Heart left ventricle (tissue), 16 donors: ENCODE measurements around the gene NRDE2. TPM values are rescaled to one million over a fixed set of nuclear protein-coding genes. Genes with fewer than 3 reads are reported as not detected.

ENCODE experiments used
- ATAC-seq, 4 donors: fragments of 200-7000 bp; cut with Tn5 transposase; one replicate each; pipeline ENCODE4 v1.9.1; 2020 to 2022; ENCODE audit warnings: moderate library complexity in 4 of 4, mild to moderate bottlenecking in 3 of 4, moderate number of reproducible peaks in 1 of 4
- DNase-seq, 5 donors: peaks; one replicate each; pipeline ENCODE4 v3.0.0-alpha.2; 2020
- H3K27ac ChIP-seq, 12 donors: fragments of 200-600 bp; sonication (generic) in 4 of 12; one replicate each; pipeline versions ENCODE4 v1.5.0 to v1.8.0; 2016 to 2022; ENCODE audit warnings: mild to moderate bottlenecking in 2 of 12
- H3K27me3 ChIP-seq, 9 donors: fragments of 200-600 bp; sonication (generic) in 2 of 9; one replicate each; pipeline versions ENCODE4 v1.5.1 to v1.8.0; 2016 to 2022; ENCODE audit warnings: mild to moderate bottlenecking in 3 of 9
- H3K36me3 ChIP-seq, 9 donors: fragments of 200-600 bp; sonication (generic) in 2 of 9; one replicate each; pipeline versions ENCODE4 v1.5.0 to v1.8.0; 2018 to 2022; ENCODE audit warnings: mild to moderate bottlenecking in 2 of 9
- H3K4me1 ChIP-seq, 12 donors: fragments of 200-600 bp; sonication (generic) in 4 of 12; one replicate each; pipeline versions ENCODE4 v1.5.0 to v1.8.0; 2016 to 2022; ENCODE audit warnings: mild to moderate bottlenecking in 3 of 12
- H3K4me3 ChIP-seq, 12 donors: fragments of 200-600 bp; sonication (generic) in 4 of 12; one replicate each; pipeline versions ENCODE4 v1.5.0 to v1.8.0; 2017 to 2022; ENCODE audit warnings: mild to moderate bottlenecking in 9 of 12, moderate library complexity in 4 of 12
- H3K9me3 ChIP-seq, 12 donors: fragments of 200-600 bp; sonication (generic) in 4 of 12; one replicate each; pipeline versions ENCODE4 v1.5.0 to v1.8.0; 2016 to 2022; ENCODE audit warnings: mild to moderate bottlenecking in 1 of 12
- CTCF ChIP-seq, 12 donors: fragments of 200-600 bp; sonication (generic) in 4 of 12; IDR thresholded peaks; one replicate each; pipeline versions ENCODE4 v1.5.0 to v1.8.0; 2018 to 2022; ENCODE audit warnings: antibody characterized with exemption in 12 of 12, mild to moderate bottlenecking in 5 of 12
- POLR2A ChIP-seq, 2 donors: fragments of 450-650 bp; IDR thresholded peaks; one replicate each; pipeline ENCODE4 v1.6.1; 2017; ENCODE audit warnings: antibody characterized with exemption in 2 of 2, mild to moderate bottlenecking in 2 of 2, moderate library complexity in 2 of 2
- WGBS, 4 donors: extraction: QIAGEN DNeasy Blood & Tissue Kit in 2 of 4; methylation state at CpG; one replicate each; pipeline versions ENCODE4 v1.1.5 to v1.1.7; 2013 to 2018; 5-methylcytosine and 5-hydroxymethylcytosine counted together
- intact Hi-C, 10 donors: fragments of 100-400 bp; cut with DNase I; formaldehyde crosslinking; loops; one replicate each; pipeline versions ENCODE4 v1.11.1 to v1.14.2; 2022
- long read RNA-seq, 3 donors: library from polyadenylated mRNA; unstranded; transcript quantifications; one replicate each; pipeline ENCODE4 v2.0.0, GENCODE V29; 2020 to 2021
- polyA plus RNA-seq, 2 donors: library from polyadenylated mRNA; stranded (reverse); fragments of 200-250 nt; gene quantifications; one replicate each; pipeline ENCODE4 v1.2.3, GENCODE V29; 2013
- total RNA-seq, 9 donors: library from RNA; depleted of rRNA in 2 of 9; stranded (reverse); fragments of >200 nt in 2 of 9; fragmentation: NEBNext Ultra II Directional in 3 of 9; extraction: Animal tissue kit (Norgen Biotek cat#: 25700) in 3 of 9; gene quantifications; one replicate each; pipeline versions ENCODE4 v1.1.0 to v1.2.4, GENCODE V29; 2016 to 2023
- donor health status: ischemic (EF 13 %, LVEDD 7.1; RV severe dilation, severe dysfunction).
- donor health status: healthy with polysubstance abuse.
- donor health status: DM: no; HTN: yes; CAD: no.
- donor health status: DM: no; HTN: no; CAD: no.
- donor health status: ischemic (EF 25% LVEDD 6.9; RV normal size, moderate dysfunction).
- donor health status: ischemic (EF 25% LVEDD 5.7; RV mildly dilated, moderate dysfunction).
- donor health status: healthy.
- donor health status: DM: yes; HTN: yes; CAD: no.
- donor health status: ischemic (EF 35%, LVEDD 5.7; RV mildly dilated, moderate dysfunction).
- donor health status: nonischemic (EF 11% LVEDD 7.7; RV severe dilation, severe dysfunction).
- donor health status: DM: yes; HTN: yes; CAD: no.
- donor health status: PGD.
- donor health status: ischemic (EF 29% LVEDD 5.4; RV normal size, mild dysfunction).
- donor health status: nonischemic (EF 23%, LVEDD 6.1; RV moderate dilation, normal function).

NRDE2 gene
- total RNA-seq (10 to 100 TPM in 5 of 9 donors, 1 to 10 TPM in 4; 5.2 to 15.4 (median 10.7) TPM), polyA plus RNA-seq (1 to 10 TPM; 5.3 to 7.2 TPM)
- long read RNA-seq, donor 1, full-length matches to known transcripts: 5 of 8 reads
- long read RNA-seq, donor 1, partial matches to known transcripts: 1 of 8 reads
- long read RNA-seq, donor 1, other reads (novel, unspliced or antisense): 2 of 8 reads
- long read RNA-seq, donor 2, full-length matches to known transcripts: 3 of 8 reads
- long read RNA-seq, donor 2, partial matches to known transcripts: 5 of 8 reads
- long read RNA-seq, donor 2, other reads (novel, unspliced or antisense): 0 of 8 reads
- long read RNA-seq, donor 3, full-length matches to known transcripts: 5 of 9 reads
- long read RNA-seq, donor 3, partial matches to known transcripts: 1 of 9 reads
- long read RNA-seq, donor 3, other reads (novel, unspliced or antisense): 3 of 9 reads

GRCh38 chr14:90331497-90332270 lies at the start of gene NRDE2:
Gene NRDE2, minus strand, starts transcription at chr14:90331941. Its CDS starts 37 bp downstream, at chr14:90331904.
- peak; percentile 100 for ATAC-seq
- DNase-seq: peak; percentile 100
- Histone ChIP-seq H3K27ac (peak within 1 kb of the TSS; percentile 77 to 96 (median 88)), H3K9me3 (no peaks in the 10 kb centered on the region), H3K27me3 (peaks cover 0 to 13% (median 0%) of the 10 kb centered on the region in 9 donors), H3K36me3 (no peaks in the 10 kb centered on the region), H3K4me3 (peak within 1 kb of the TSS; percentile 54 to 96 (median 76)), H3K4me1 (peaks cover 0 to 20% (median 8%) of the 10 kb centered on the region in 12 donors)
- intact Hi-C loops: loop anchor here in 9 of 10 donors (1.0 to 5.0 kb wide), 6 partner anchors 51 to 426 kb away; partner anchors contain the start of gene CALM1 (in 4 of the 9)
- peak in 1 of 2 donors; percentile 29 for TF ChIP-seq POLR2A (IDR thresholded peaks at IDR 0.05)
- TF ChIP-seq CTCF (IDR thresholded peaks at IDR 0.05): peak in 1 of 12 donors; percentile 33
- WGBS, 4 donors: 4 to 7% (median 6%) methylated on average over 27 to 46 of the region's 46 CpGs

- peaks cover 4 to 36% (median 27%) of the 10 kb centered on the region in 12 donors for H3K4me1 ChIP-seq
- H3K4me3 ChIP-seq: peak overlapping the region in 9 of 12 donors; percentile 55 to 80 (median 68)
- H3K36me3 ChIP-seq: no peaks in the 10 kb centered on the region
- intact Hi-C loops: loop anchor here in 5 of 10 donors (5.0 kb wide), 4 partner anchors 49 to 376 kb away; partner anchors contain the start of gene NRDE2 (in 3 of the 5)
- no peaks in the 10 kb centered on the region for H3K27me3 ChIP-seq
- DNase-seq (peak in 3 of 5 donors; percentile 23 to 65 (median 64)), ATAC-seq (peak in 3 of 4 donors; percentile 19 to 32 (median 25))
- 59 to 67% (median 62%) methylated on average over 8 of the region's 8 CpGs for WGBS, 4 donors
- no peak for TF ChIP-seq CTCF (IDR thresholded peaks at IDR 0.05)
- no peak for TF ChIP-seq POLR2A (IDR thresholded peaks at IDR 0.05)
- peak overlapping the region; percentile 98 to 100 (median 99) for H3K27ac ChIP-seq
- H3K9me3 ChIP-seq: no peaks in the 10 kb centered on the region
Measured at GRCh38 chr14:90381011-90381786, 49.5 kb upstream of the NRDE2 start.

- no peaks in the 10 kb centered on the region for H3K36me3 ChIP-seq
- 32 to 50% (median 44%) methylated on average over 2 of the region's 2 CpGs for WGBS, 4 donors
- H3K4me1 ChIP-seq: peaks cover 3 to 24% (median 17%) of the 10 kb centered on the region in 12 donors
- no peak for DNase-seq
- no peaks in the 10 kb centered on the region for H3K27me3 ChIP-seq
- H3K27ac ChIP-seq: no peak overlapping the region
- no peak for ATAC-seq
- TF ChIP-seq POLR2A (IDR thresholded peaks at IDR 0.05) (no peak), CTCF (IDR thresholded peaks at IDR 0.05) (no peak)
- H3K9me3 ChIP-seq: no peaks in the 10 kb centered on the region
- H3K4me3 ChIP-seq: no peak overlapping the region
- intact Hi-C loops: no loop called here
Measured at GRCh38 chr14:90379106-90379505, 47.4 kb upstream of the NRDE2 start.
